Measurements from ENCODE around the gene INTS3.

The INTS3 gene

DNA sequence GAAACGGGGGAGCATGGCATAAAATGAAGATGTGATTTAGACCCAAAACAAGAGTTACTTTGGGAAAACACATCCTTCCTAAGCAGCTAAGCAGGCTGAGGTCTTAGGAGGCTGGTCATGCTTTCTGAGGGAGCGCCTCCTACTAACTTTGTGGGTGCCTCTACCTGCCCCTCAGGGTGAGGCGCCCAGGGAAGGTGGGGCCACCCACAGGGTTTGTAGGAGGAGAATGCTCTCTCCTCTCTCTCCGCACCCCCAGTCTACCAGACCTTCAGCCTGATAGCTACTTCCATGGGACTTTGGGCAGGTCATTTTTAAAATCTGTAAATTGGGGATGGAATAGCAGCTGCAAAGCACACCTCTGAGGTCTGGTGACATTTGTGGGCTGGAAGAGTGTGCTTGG, 71.2 kb downstream of the INTS3 start:
- no peak for DNase-seq

DNA sequence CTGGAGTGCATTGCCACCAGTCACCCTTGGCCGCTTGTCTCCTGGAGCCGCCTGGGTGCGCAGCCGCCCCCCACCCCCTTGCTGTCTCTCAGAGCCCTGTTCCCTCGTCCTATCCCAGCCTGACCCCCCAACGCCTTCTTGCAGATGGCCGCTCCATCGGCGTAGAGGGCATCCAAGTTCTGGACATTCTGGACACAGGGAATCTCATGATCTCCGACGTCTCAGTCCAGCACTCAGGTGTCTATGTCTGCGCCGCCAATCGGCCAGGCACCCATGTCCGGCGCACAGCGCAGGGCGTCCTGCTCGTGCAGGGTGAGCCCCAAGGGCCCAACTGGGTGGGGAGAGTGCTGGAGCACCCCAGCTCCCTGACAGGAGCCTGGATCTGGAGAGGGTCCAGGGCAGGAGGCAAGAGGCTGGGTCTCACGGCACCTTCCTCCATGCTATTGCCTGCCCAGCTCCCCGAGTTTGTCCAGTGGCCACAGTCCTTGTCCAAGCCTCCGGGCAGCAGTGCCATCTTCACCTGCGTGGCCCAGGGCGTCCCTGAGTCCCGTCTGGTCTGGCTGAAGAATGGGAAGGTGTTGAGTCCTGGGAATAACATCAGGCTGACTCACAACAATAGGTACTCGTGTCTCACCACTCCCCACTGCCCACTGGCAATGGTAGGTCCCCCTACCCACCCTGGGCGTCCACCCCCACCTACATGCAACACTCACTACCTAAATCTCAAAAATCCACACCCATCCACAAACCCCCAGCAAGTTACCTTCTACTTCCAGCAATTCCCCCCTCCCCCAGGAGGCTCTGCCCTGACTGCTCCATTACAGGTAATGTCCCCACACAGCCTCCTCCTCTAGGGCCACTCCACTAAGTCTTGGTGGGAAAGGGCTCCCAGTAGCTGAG, 72.0 kb downstream of the INTS3 start:
- DNase-seq = no peak

DNA sequence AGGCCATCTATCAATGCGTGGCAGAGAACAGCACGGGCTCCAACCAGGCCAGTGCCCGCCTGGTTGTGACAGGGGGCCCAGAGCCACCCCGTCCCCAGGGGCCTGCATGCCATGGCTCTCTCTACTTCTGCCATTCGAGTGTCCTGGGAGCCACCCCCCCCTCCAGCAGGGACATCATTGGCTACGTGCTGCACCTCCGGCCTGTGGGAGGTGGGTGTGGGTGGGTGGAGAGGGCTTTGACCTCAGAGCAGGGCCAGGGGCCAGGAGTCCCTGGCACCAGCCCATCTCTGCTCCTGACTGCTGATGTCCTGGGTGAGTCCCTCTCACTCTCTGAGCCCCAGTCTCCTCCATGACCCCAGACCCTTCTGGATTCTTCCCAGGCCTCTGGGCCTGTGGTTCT, 72.7 kb downstream of the INTS3 start:
- no peak for DNase-seq

- DNase-seq = no peak
Observed at GRCh38 chr1:153801028-153801625, 73.3 kb downstream of the INTS3 start.

- no peak for DNase-seq
Observed at GRCh38 chr1:153801786-153802697, 74.2 kb downstream of the INTS3 start.

DNA sequence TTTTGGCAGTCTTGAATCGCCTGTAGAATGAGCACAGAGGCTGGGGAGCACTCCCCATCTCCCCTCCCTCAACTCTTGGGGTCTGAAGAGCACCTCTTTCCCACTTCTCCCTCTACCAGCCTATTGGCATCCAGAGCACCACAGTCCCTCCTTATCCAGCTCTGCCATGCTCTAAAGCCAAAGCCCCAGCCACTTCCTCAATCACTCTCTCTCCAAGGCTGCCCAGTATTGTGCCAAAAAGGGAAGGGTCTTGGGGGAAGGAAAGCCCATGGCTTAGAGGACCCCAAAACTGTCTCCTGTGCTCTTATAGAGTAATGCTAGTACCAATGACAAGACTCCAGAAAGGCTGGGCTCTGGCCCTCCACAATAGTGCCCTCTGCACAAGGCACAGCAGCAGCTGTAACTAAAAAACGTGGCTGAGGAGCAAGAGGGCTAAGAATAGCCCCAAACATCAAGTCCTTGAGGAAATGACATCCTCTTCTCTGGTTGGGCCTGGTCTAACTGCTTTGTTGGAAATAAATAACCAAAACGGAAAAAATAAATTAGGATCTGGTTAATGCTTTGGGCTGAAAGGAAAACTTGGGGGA, 75.7 kb downstream of the INTS3 start:
- DNase-seq = peak; percentile 43

- no peak for DNase-seq
Observed at GRCh38 chr1:153804112-153804511, 76.3 kb downstream of the INTS3 start.

DNA sequence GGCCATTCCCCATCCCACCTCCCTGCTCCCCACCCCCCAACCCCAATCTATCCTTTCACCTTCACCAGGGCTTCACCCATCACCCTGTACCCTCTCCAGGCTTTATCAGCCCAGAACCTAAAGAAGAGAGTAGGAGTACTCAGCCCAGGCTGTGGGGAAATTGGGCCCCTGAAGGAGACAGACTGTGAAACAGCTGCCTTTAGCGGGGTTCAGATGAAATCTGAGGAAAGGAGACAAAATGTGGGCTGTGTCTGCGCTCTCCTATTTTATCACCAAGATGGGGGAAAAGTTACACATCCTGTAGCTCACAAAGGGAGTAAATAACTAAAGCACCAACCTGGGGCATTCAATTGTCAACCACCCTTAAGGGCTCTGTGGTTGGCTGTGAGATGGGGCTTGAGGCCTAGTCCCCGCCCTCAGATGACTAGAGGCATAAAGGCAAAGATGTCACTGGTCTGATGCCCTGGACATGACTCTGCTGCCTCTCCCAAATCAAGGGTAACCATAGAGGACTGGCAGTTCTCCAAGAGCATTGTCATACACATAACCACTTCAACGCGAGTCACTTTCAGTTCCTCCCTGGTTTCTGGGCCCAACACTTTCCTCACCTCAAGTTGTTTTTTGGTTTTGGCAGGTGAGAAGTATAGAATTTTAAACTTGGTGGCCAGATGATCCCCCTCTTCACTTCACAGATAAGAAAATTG, 77.3 kb downstream of the INTS3 start:
- DNase-seq = peak; percentile 96

DNA sequence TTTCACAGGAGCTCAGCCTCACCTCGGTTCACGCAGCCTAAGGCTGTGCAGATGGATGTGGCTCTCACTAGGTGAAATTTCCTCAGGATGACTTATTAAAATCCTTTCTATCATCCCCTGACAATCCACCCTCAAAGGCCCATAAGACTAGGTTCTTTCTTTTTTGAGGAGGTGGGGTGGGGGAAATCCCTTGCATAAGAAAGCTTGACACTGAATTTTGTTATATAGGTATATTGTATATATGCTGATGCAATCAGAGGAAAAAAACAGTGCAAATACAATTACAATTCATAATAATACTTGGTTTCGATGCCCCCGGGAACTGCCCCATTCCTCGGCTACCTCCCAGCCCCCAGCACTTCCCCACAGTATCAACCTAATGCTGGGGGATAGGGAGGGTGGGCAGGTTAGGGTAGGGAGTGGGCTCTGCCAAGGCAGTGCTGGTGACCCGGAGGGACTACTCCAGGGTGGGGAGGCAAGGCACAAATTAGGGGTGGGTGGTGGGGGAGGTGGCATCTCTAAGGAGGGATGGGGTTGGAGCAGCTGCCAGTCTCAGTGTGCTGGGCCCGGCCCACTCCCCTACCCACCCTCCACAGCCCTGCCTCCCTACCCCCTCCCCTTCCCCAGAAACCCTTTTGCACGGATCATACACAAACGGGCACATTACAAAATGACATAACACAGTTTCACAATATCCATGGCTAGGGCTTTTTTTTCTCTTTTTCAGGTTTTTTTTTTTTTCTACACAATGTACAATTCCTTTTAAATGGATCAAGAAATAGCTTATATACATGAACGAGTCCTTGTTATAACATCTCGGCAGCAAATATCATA, 78.3 kb downstream of the INTS3 start:
- DNase-seq = peak; percentile 29

GRCh38 chr1:153816283-153816889, 88.5 kb downstream of the INTS3 start:
- DNase-seq = no peak

DNA sequence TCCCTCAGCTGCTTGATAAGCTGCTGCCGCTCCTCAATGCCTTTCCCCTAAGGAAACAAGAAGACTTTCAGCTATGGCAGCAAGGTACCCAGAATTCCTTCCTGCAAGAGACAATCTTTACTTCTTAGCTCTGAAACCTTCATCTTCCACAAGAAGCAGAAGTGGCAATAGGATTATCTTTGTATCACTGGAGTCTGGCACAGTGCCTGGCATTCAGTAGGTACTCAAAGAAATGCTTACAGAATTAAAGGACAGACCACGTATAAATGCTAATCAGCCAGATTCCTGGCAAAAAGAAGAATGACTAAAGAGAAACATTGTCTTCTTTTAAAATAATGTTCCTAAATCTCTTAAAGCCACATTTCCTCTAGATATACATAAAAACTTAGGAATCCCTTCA, 91.0 kb downstream of the INTS3 start:
- DNase-seq = peak; percentile 44
